SK-N-SH (cell line): ENCODE measurements around the gene SCGB1C2. TPM values are rescaled to one million over a fixed set of nuclear protein-coding genes. Genes with fewer than 3 reads are reported as not detected.

ENCODE experiments used
- CTCF ChIA-PET: fragments of 300-600, 350-600 bp; formaldehyde crosslinking; extraction: SDS; loops from one replicate; lab custom pipeline; 2021; lab: Yijun Ruan, JAX
- POLR2A ChIA-PET: fragments of 350-600 bp; sonication (Branson Sonifier 250); formaldehyde crosslinking; extraction: SDS; loops from one replicate; lab custom pipeline; 2020; ENCODE audit warnings: antibody characterized with exemption, inconsistent platforms; lab: Yijun Ruan, JAX
- DNase-seq: peaks from one replicate; pipeline ENCODE4 v3.0.0; 2012
- H2AFZ ChIP-seq: fragments of 200-600 bp; sonication (generic); 2 replicates; pipeline ENCODE4 v1.8.1; 2016; ENCODE audit warnings: antibody characterized with exemption, mild to moderate bottlenecking, low read depth
- H3F3A ChIP-seq: fragments of 200-600 bp; sonication (generic); replicated peaks from 2 replicates; pipeline ENCODE3; 2016; ENCODE audit warnings: antibody characterized with exemption, mild to moderate bottlenecking; ENCODE audit not compliant: insufficient read depth
- H3K27ac ChIP-seq, 2 experiments: fragments of 200-500 bp in 1 of 2; fragments of 200-600 bp in 1 of 2; sonication (Bioruptor generic) in 1 of 2; sonication (generic), shearing (Covaris generic) in 1 of 2; 2 replicates each; pipeline versions ENCODE4 v1.5.1 to v1.6.1; 2014 to 2016; ENCODE audit warnings: low read depth in 2 of 2, inconsistent platforms in 1 of 2, low read length in 1 of 2, mild to moderate bottlenecking in 1 of 2, mixed read lengths in 1 of 2
- H3K27me3 ChIP-seq: fragments of 200-600 bp; sonication (generic), shearing (Covaris generic); 2 replicates; pipeline ENCODE4 v1.6.1; 2016; ENCODE audit warnings: mixed run types; ENCODE audit not compliant: insufficient read depth
- H3K36me3 ChIP-seq, 2 experiments: fragments of 200-500 bp in 1 of 2; fragments of 200-600 bp in 1 of 2; sonication (Bioruptor generic) in 1 of 2; sonication (generic) in 1 of 2; replicated peaks in 1 of 2; 2 replicates each; pipeline versions ENCODE3 to v1.5.1; 2014 to 2016; ENCODE audit warnings: low read length in 1 of 2, mild to moderate bottlenecking in 1 of 2; ENCODE audit not compliant: insufficient read depth in 2 of 2, control insufficient read depth in 1 of 2
- H3K4me1 ChIP-seq, 2 experiments: fragments of 200-500 bp in 1 of 2; fragments of 200-600 bp in 1 of 2; sonication (Bioruptor generic) in 1 of 2; sonication (generic), shearing (Covaris generic) in 1 of 2; 2 replicates each; pipeline versions ENCODE4 v1.5.1 to v1.6.1; 2014 to 2016; ENCODE audit warnings: low read depth in 1 of 2, low read length in 1 of 2, mixed run types in 1 of 2; ENCODE audit not compliant: insufficient read depth in 2 of 2, control insufficient read depth in 1 of 2
- H3K4me2 ChIP-seq: fragments of 200-600 bp; sonication (generic), shearing (Covaris generic); 2 replicates; pipeline ENCODE4 v1.6.1; 2017; ENCODE audit warnings: mixed run types
- H3K4me3 ChIP-seq, 2 experiments: fragments of 200-500 bp in 1 of 2; fragments of 200-600 bp in 1 of 2; sonication (Bioruptor generic) in 1 of 2; sonication (generic), shearing (Covaris generic) in 1 of 2; 2 replicates each; pipeline versions ENCODE4 v1.5.1 to v1.8.1; 2014 to 2016; ENCODE audit warnings: low read depth in 2 of 2, inconsistent platforms in 1 of 2, low read length in 1 of 2, mild to moderate bottlenecking in 1 of 2, mixed read lengths in 1 of 2, moderate library complexity in 1 of 2
- H3K79me2 ChIP-seq: fragments of 200-600 bp; sonication (generic); 2 replicates; pipeline ENCODE4 v1.8.1; 2017; ENCODE audit warnings: mild to moderate bottlenecking; ENCODE audit not compliant: insufficient read depth
- H3K9ac ChIP-seq: fragments of 200-600 bp; sonication (generic); 2 replicates; pipeline ENCODE4 v1.6.1; 2017; ENCODE audit warnings: mixed run types
- H3K9me2 ChIP-seq: fragments of 200-600 bp; sonication (generic); 2 replicates; pipeline ENCODE4 v1.6.1; 2017; ENCODE audit warnings: mixed run types
- H3K9me3 ChIP-seq: fragments of 200-600 bp; sonication (generic); 2 replicates; pipeline ENCODE4 v1.6.1; 2017; ENCODE audit warnings: mixed run types, mild to moderate bottlenecking, moderate library complexity
- H4K20me1 ChIP-seq: fragments of 200-600 bp; sonication (generic); 2 replicates; pipeline ENCODE4 v1.6.1; 2017; ENCODE audit warnings: mild to moderate bottlenecking, mixed run types; ENCODE audit not compliant: insufficient read depth
- CHD2 ChIP-seq: fragments of 150-350 bp; IDR thresholded peaks from 2 replicates; pipeline ENCODE4 v1.6.1; 2018; ENCODE audit warnings: low read length; ENCODE audit not compliant: partially characterized antibody
- FOSL2 ChIP-seq: IDR thresholded peaks from 2 replicates; pipeline ENCODE4 v1.4.0; 2012; ENCODE audit warnings: low read depth, mild to moderate bottlenecking, moderate library complexity, borderline replicate concordance
- GABPA ChIP-seq: IDR thresholded peaks from 2 replicates; pipeline ENCODE4 v1.4.0; 2012; ENCODE audit warnings: low read depth, mild to moderate bottlenecking
- MEF2A ChIP-seq: IDR thresholded peaks from 2 replicates; pipeline ENCODE4 v1.4.0; 2012; ENCODE audit warnings: low read depth, borderline replicate concordance
- MXI1 ChIP-seq: IDR thresholded peaks from 2 replicates; pipeline ENCODE4 v1.6.1; 2012; ENCODE audit warnings: mild to moderate bottlenecking, low read depth, low read length, improper control_type of control experiment
- POLR2AphosphoS5 ChIP-seq: IDR thresholded peaks from 2 replicates; pipeline ENCODE4 v1.6.1; 2012; ENCODE audit warnings: low read depth, low read length
- RAD21 ChIP-seq: IDR thresholded peaks from 2 replicates; pipeline ENCODE4 v1.6.1; 2012; ENCODE audit warnings: mild to moderate bottlenecking, low read length
- TAF1 ChIP-seq: IDR thresholded peaks from 2 replicates; pipeline ENCODE4 v1.6.1; 2012; ENCODE audit warnings: low read depth, mild to moderate bottlenecking, low read length, moderate library complexity, borderline replicate concordance
- WGBS: methylation state at CpG from one replicate; pipeline ENCODE4 v1.1.6; 2017; ENCODE audit warnings: low lambda C conversion rate; 5-methylcytosine and 5-hydroxymethylcytosine counted together
- polyA plus RNA-seq, 3 experiments: library from polyadenylated mRNA; depleted of rRNA; stranded (reverse); fragments of >200 nt; gene quantifications; 2 replicates each; pipeline ENCODE4 v1.2.3, GENCODE V29; 2012
- TF ChIP-seq, protein P1 (sequence below): fragments of 150-350 bp; IDR thresholded peaks from 2 replicates; pipeline ENCODE4 v1.6.1; 2016; ENCODE audit warnings: mild to moderate bottlenecking, low read depth, low read length
- TF ChIP-seq, protein P2 (sequence below): IDR thresholded peaks from 2 replicates; pipeline ENCODE4 v1.6.1; 2012; ENCODE audit warnings: mild to moderate bottlenecking, low read depth, low read length, moderate library complexity
- TF ChIP-seq, protein P3 (sequence below): IDR thresholded peaks from 2 replicates; pipeline ENCODE4; 2012
- TF ChIP-seq, protein P4 (sequence below): IDR thresholded peaks from 2 replicates; pipeline ENCODE4 v1.4.0; 2012; ENCODE audit warnings: low read depth, borderline replicate concordance

Gene SCGB1C2
- polyA plus RNA-seq, 1 of the 3 experiments (the other 2 are of a cell fraction), result not detected

DNA sequence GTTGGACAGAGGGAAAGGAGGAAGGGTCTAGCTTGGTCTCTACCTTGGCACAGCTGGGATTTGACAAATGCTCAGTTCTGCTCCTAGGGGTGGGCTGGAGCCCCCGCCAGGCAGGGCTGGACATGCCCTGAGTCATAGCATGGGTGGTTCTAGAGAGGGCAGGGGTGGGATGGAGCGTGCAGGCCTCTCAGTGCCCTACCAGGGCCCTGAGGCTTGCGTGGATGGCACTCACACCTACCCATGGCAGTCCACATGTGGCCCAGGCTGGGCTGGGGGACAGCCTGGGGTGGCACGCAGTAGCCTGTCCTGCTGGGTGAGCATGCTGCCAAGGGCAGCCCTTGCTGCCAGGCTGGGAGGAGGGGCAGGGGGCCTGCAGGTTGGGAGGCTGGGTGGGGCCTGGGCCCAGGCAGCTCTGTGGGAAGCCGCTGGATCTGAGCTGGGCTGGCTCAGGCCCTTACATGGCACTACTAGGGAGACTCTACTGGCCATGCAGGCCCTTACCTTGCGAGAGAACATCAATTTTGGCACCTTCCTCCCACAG, 32.8 kb downstream of the SCGB1C2 start:
- H3K36me3 ChIP-seq, result no peaks in the 10 kb centered on the region
- CTCF ChIA-PET, result interaction anchor here (0.7 to 1.3 kb wide), 4 partner anchors 17 to 530 kb away, joined by 3 to 7 read pairs (median 4); no protein-coding TSS in a partner anchor
- H3K4me1 ChIP-seq, result peaks cover 0 to 17% of the 10 kb centered on the region in 2 experiments; a peak in 1 of 4 replicates
- H2AFZ ChIP-seq, result no peak overlapping the region
- H3K9me3 ChIP-seq, result no peaks in the 10 kb centered on the region
- H4K20me1 ChIP-seq, result no peaks in the 10 kb centered on the region
- WGBS, result 81% methylated on average over 2 of the region's 6 CpGs
- H3K79me2 ChIP-seq, result no peaks in the 10 kb centered on the region
- H3K27ac ChIP-seq, result no peak overlapping the region
- H3K27me3 ChIP-seq, result no peaks in the 10 kb centered on the region; the same call in 1 of the 2 replicates
- H3K9ac ChIP-seq, result no peak overlapping the region
- H3K9me2 ChIP-seq, result no peaks in the 10 kb centered on the region
- no peak for TF ChIP-seq CHD2
- TF ChIP-seq, protein P1, sequence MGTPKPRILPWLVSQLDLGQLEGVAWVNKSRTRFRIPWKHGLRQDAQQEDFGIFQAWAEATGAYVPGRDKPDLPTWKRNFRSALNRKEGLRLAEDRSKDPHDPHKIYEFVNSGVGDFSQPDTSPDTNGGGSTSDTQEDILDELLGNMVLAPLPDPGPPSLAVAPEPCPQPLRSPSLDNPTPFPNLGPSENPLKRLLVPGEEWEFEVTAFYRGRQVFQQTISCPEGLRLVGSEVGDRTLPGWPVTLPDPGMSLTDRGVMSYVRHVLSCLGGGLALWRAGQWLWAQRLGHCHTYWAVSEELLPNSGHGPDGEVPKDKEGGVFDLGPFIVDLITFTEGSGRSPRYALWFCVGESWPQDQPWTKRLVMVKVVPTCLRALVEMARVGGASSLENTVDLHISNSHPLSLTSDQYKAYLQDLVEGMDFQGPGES, result no peak
- TF ChIP-seq, protein P2, sequence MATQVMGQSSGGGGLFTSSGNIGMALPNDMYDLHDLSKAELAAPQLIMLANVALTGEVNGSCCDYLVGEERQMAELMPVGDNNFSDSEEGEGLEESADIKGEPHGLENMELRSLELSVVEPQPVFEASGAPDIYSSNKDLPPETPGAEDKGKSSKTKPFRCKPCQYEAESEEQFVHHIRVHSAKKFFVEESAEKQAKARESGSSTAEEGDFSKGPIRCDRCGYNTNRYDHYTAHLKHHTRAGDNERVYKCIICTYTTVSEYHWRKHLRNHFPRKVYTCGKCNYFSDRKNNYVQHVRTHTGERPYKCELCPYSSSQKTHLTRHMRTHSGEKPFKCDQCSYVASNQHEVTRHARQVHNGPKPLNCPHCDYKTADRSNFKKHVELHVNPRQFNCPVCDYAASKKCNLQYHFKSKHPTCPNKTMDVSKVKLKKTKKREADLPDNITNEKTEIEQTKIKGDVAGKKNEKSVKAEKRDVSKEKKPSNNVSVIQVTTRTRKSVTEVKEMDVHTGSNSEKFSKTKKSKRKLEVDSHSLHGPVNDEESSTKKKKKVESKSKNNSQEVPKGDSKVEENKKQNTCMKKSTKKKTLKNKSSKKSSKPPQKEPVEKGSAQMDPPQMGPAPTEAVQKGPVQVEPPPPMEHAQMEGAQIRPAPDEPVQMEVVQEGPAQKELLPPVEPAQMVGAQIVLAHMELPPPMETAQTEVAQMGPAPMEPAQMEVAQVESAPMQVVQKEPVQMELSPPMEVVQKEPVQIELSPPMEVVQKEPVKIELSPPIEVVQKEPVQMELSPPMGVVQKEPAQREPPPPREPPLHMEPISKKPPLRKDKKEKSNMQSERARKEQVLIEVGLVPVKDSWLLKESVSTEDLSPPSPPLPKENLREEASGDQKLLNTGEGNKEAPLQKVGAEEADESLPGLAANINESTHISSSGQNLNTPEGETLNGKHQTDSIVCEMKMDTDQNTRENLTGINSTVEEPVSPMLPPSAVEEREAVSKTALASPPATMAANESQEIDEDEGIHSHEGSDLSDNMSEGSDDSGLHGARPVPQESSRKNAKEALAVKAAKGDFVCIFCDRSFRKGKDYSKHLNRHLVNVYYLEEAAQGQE, result no peak
- TF ChIP-seq MXI1, result no peak
- TF ChIP-seq POLR2AphosphoS5, result no peak
- TF ChIP-seq TAF1, result no peak
- TF ChIP-seq, protein P3, sequence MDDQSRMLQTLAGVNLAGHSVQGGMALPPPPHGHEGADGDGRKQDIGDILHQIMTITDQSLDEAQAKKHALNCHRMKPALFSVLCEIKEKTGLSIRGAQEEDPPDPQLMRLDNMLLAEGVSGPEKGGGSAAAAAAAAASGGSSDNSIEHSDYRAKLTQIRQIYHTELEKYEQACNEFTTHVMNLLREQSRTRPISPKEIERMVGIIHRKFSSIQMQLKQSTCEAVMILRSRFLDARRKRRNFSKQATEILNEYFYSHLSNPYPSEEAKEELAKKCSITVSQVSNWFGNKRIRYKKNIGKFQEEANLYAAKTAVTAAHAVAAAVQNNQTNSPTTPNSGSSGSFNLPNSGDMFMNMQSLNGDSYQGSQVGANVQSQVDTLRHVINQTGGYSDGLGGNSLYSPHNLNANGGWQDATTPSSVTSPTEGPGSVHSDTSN, result no peak
- TF ChIP-seq, all 33 proteins: peak for 0
- POLR2A ChIA-PET, result no interaction called here
- H3F3A ChIP-seq, result no peaks in the 10 kb centered on the region
- no peak overlapping the region for H3K4me2 ChIP-seq
- H3K4me3 ChIP-seq, result no peak overlapping the region
- DNase-seq, result no peak

DNA sequence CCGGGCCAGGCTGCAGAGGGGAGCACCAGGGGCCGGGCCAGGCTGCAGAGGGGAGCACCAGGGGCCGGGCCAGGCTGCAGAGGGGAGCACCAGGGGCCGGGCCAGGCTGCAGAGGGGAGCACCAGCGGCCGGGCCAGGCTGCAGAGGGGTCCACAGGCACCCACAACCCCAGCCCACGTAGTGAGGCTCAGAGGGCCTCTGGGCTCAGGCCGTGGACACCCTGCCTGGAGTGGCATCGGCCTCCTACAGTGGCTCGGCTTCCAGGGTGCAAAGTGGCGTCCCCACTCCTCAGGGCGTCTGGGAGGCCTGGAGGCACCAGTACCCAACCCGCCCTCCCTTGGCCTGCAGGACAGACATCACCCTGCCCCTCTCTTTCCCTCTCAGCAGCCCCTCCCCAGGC, 34.5 kb downstream of the SCGB1C2 start:
- TF ChIP-seq GABPA (no peak), MEF2A (no peak), RAD21 (no peak), FOSL2 (no peak)
- TF ChIP-seq, protein P4, sequence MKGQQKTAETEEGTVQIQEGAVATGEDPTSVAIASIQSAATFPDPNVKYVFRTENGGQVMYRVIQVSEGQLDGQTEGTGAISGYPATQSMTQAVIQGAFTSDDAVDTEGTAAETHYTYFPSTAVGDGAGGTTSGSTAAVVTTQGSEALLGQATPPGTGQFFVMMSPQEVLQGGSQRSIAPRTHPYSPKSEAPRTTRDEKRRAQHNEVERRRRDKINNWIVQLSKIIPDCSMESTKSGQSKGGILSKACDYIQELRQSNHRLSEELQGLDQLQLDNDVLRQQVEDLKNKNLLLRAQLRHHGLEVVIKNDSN, result no peak
- TF ChIP-seq, all 33 proteins: peak for 0
- H3K9ac ChIP-seq, result no peak overlapping the region
- DNase-seq, result no peak
- H3K4me2 ChIP-seq, result no peak overlapping the region
- no peak overlapping the region for H2AFZ ChIP-seq
- CTCF ChIA-PET, result no interaction called here
- H3K79me2 ChIP-seq, result no peaks in the 10 kb centered on the region
- no peak overlapping the region for H3K4me3 ChIP-seq
- no peaks in the 10 kb centered on the region for H3F3A ChIP-seq
- no peaks in the 10 kb centered on the region for H3K36me3 ChIP-seq
- H3K4me1 ChIP-seq, result peaks cover 0 to 23% of the 10 kb centered on the region in 2 experiments; a peak in 1 of 4 replicates
- no peaks in the 10 kb centered on the region for H3K9me2 ChIP-seq
- H4K20me1 ChIP-seq, result no peaks in the 10 kb centered on the region
- H3K27ac ChIP-seq, result no peak overlapping the region
- H3K27me3 ChIP-seq, result peaks cover 7% of the 10 kb centered on the region
- WGBS, result no CpG with 5 or more reads among the region's 13 CpGs
- no peaks in the 10 kb centered on the region for H3K9me3 ChIP-seq
- POLR2A ChIA-PET, result no interaction called here
